GM12892 (cell line): ENCODE results near the gene SLFN11. TPM values are rescaled to one million over a fixed set of nuclear protein-coding genes. Genes with fewer than 3 reads are reported as not detected.
"Not testable (repeated sequence)": the region's sequence is repeated elsewhere in the genome, so short reads cannot be mapped to it uniquely, and the experiment has no call there.

Experiments
- DNase-seq: peaks from one replicate; pipeline ENCODE4 v3.0.0; 2011; ENCODE audit not compliant: insufficient read length
- FAIRE-seq: peaks from 2 replicates; lab custom pipeline; 2011; peaks lifted over from hg19 to GRCh38; lab: Jason Lieb, UNC
- POLR2A ChIP-seq: IDR thresholded peaks from 2 replicates; pipeline ENCODE4 v1.6.1; 2011; ENCODE audit warnings: low read depth, low read length, control low read depth
- POLR2AphosphoS5 ChIP-seq: IDR thresholded peaks from 2 replicates; pipeline ENCODE4 v1.6.1; 2011; ENCODE audit warnings: low read depth, low read length, control low read depth
- TAF1 ChIP-seq: IDR thresholded peaks from 2 replicates; pipeline ENCODE4 v1.6.1; 2011; ENCODE audit warnings: low read depth, mild to moderate bottlenecking, control low read depth, low read length, borderline replicate concordance
- polyA plus RNA-seq: library from polyadenylated mRNA; unstranded; fragments of >200 nt; gene quantifications from one replicate; pipeline ENCODE4 v1.2.1, GENCODE V29; 2012; ENCODE audit warnings: missing spikeins, inconsistent platforms; ENCODE audit not compliant: missing spikeins

Gene SLFN11
- polyA plus RNA-seq = 17.1 TPM

GRCh38 chr17:35373534-35373983 is at the start of gene SLFN11:
TSS of gene SLFN11 (minus strand) at chr17:35373621. CDS start at chr17:35363807, 9,814 bp downstream.
- TF ChIP-seq TAF1 (0 out of 2 replicates have a peak, but pooled peaks have one; percentile 64), POLR2AphosphoS5 (peak; percentile 97), POLR2A (peak; percentile 99)
- peak; percentile 50 for DNase-seq
- FAIRE-seq = peak; percentile 89

- not testable (repeated sequence) for FAIRE-seq, DNase-seq
These were observed 47.6 kb upstream of the SLFN11 start for GRCh38 chr17:35421069-35421468.

GRCh38 chr17:35416659-35417058 is 43.2 kb upstream of the SLFN11 start:
- TF ChIP-seq POLR2AphosphoS5 = no peak
- TF ChIP-seq POLR2A = no peak
- no peak for TF ChIP-seq TAF1
- FAIRE-seq (no peak), DNase-seq (no peak)

GRCh38 chr17:35414707-35415106 is 41.3 kb upstream of the SLFN11 start:
- DNase-seq, FAIRE-seq: not testable (repeated sequence)

- FAIRE-seq = no peak
- DNase-seq = no peak
- TF ChIP-seq POLR2A = no peak
- TF ChIP-seq POLR2AphosphoS5 = no peak
- no peak for TF ChIP-seq TAF1
These were observed 40.8 kb upstream of the SLFN11 start for GRCh38 chr17:35414247-35414646.

GRCh38 chr17:35407531-35407930 is 34.1 kb upstream of the SLFN11 start:
- DNase-seq (no peak), FAIRE-seq (no peak)
- TF ChIP-seq POLR2A = no peak

- DNase-seq = no peak
- TF ChIP-seq TAF1 (no peak), POLR2AphosphoS5 (no peak), POLR2A (no peak)
- no peak for FAIRE-seq
These were observed 33.1 kb upstream of the SLFN11 start for GRCh38 chr17:35406568-35406967.

GRCh38 chr17:35404360-35404759 is 30.9 kb upstream of the SLFN11 start:
- FAIRE-seq (no peak), DNase-seq (no peak)
- no peak for TF ChIP-seq POLR2A
- TF ChIP-seq POLR2AphosphoS5 = no peak
- no peak for TF ChIP-seq TAF1

- DNase-seq, FAIRE-seq: not testable (repeated sequence)
These were observed 20.4 kb upstream of the SLFN11 start for GRCh38 chr17:35393783-35394182.

GRCh38 chr17:35390663-35391062 is 17.2 kb upstream of the SLFN11 start:
- DNase-seq = no peak
- no peak for FAIRE-seq

GRCh38 chr17:35390156-35390555 is 16.7 kb upstream of the SLFN11 start:
- no peak for DNase-seq
- TF ChIP-seq POLR2AphosphoS5 (no peak), POLR2A (no peak), TAF1 (no peak)
- FAIRE-seq = no peak

More at GRCh38 chr17:35390663-35391062, 17.2 kb upstream of the SLFN11 start:
- no peak for TF ChIP-seq TAF1
- TF ChIP-seq POLR2A = no peak
- TF ChIP-seq POLR2AphosphoS5 = no peak

- DNase-seq (no peak), FAIRE-seq (no peak)
- TF ChIP-seq TAF1 (no peak), POLR2AphosphoS5 (no peak), POLR2A (no peak)
These were observed 14.1 kb upstream of the SLFN11 start for GRCh38 chr17:35387496-35387895.

GRCh38 chr17:35377706-35378105 is 4.3 kb upstream of the SLFN11 start:
- DNase-seq (no peak), FAIRE-seq (no peak)
- TF ChIP-seq POLR2A = no peak
- TF ChIP-seq POLR2AphosphoS5 = no peak
- TF ChIP-seq TAF1 = no peak

GRCh38 chr17:35377068-35377467 is 3.6 kb upstream of the SLFN11 start:
- no peak for DNase-seq
- no peak for TF ChIP-seq POLR2AphosphoS5
- no peak for TF ChIP-seq TAF1
- no peak for FAIRE-seq

- DNase-seq (no peak), FAIRE-seq (peak; percentile 72)
- TF ChIP-seq POLR2A (no peak), POLR2AphosphoS5 (no peak), TAF1 (no peak)
These were observed 2.8 kb upstream of the SLFN11 start for GRCh38 chr17:35376245-35376644.
